WTC11 (cell line): ENCODE results near the gene CWH43. TPM values are rescaled to one million over a fixed set of nuclear protein-coding genes. Genes with fewer than 3 reads are reported as not detected.
"Not testable (repeated sequence)": the region's sequence is repeated elsewhere in the genome, so short reads cannot be mapped to it uniquely, and the experiment has no call there.

Experiments used
- ATAC-seq: fragments of 200-7000 bp; cut with Tn5 transposase; 2 replicates; pipeline ENCODE4 v1.10.0; 2021; ENCODE audit warnings: mild to moderate bottlenecking, moderate library complexity
- CTCF ChIA-PET: fragments of 300-600 bp; sonication (Branson Sonifier 250); formaldehyde crosslinking; loops from one replicate; lab custom pipeline; 2021; ENCODE audit warnings: antibody characterized with exemption; lab: Charles Lee
- POLR2A ChIA-PET: fragments of 350-600 bp; sonication (Branson Sonifier 250); formaldehyde crosslinking; loops from one replicate; lab custom pipeline; 2021; ENCODE audit warnings: antibody characterized with exemption; lab: Charles Lee
- DNase-seq: peaks from one replicate; pipeline ENCODE4 v3.0.0; 2021; ENCODE audit warnings: low spot score
- H3K27ac Mint-ChIP-seq: 2 replicates; pipeline ENCODE4 v1.8.0; 2021; ENCODE audit warnings: mixed read lengths
- H3K27me3 Mint-ChIP-seq: 2 replicates; pipeline ENCODE4 v1.8.0; 2021; ENCODE audit warnings: low read depth, mild to moderate bottlenecking, moderate library complexity, mixed read lengths
- H3K36me3 Mint-ChIP-seq: 2 replicates; pipeline ENCODE4 v1.8.0; 2021; ENCODE audit warnings: mixed read lengths
- H3K4me1 Mint-ChIP-seq: 2 replicates; pipeline ENCODE4 v1.8.0; 2022; ENCODE audit warnings: mixed read lengths
- H3K4me3 Mint-ChIP-seq: 2 replicates; pipeline ENCODE4 v1.8.0; 2021; ENCODE audit warnings: mild to moderate bottlenecking, moderate library complexity, mixed read lengths
- H3K9me3 Mint-ChIP-seq: 2 replicates; pipeline ENCODE4 v1.8.0; 2021; ENCODE audit warnings: mixed read lengths
- total RNA-seq: library from RNA; stranded (reverse); gene quantifications from 3 replicates; pipeline ENCODE4 v1.2.3, GENCODE V29; 2021

The CWH43 gene
- total RNA-seq, 1 experiment from 2014 or later = not detected

- H3K27ac Mint-ChIP-seq, ATAC-seq, CTCF ChIA-PET, DNase-seq, POLR2A ChIA-PET, H3K4me1 Mint-ChIP-seq, H3K4me3 Mint-ChIP-seq: not testable (repeated sequence)
- H3K27me3 Mint-ChIP-seq = peaks cover 71% of the 10 kb centered on the region
- peaks cover 76% of the 10 kb centered on the region for H3K36me3 Mint-ChIP-seq
- H3K9me3 Mint-ChIP-seq = peaks cover 70% of the 10 kb centered on the region
Observed at GRCh38 chr4:49096215-49096614, 110.1 kb downstream of the CWH43 start.

GRCh38 chr4:49096627-49097026, 110.6 kb downstream of the CWH43 start:
- ATAC-seq, POLR2A ChIA-PET, H3K27ac Mint-ChIP-seq, CTCF ChIA-PET, H3K4me3 Mint-ChIP-seq, DNase-seq, H3K4me1 Mint-ChIP-seq: not testable (repeated sequence)
- Mint-ChIP-seq H3K9me3 (peaks cover 70% of the 10 kb centered on the region), H3K36me3 (peaks cover 76% of the 10 kb centered on the region), H3K27me3 (peaks cover 71% of the 10 kb centered on the region)

- H3K27me3 Mint-ChIP-seq = peaks cover 66% of the 10 kb centered on the region
- DNase-seq, ATAC-seq, POLR2A ChIA-PET, H3K27ac Mint-ChIP-seq, H3K4me3 Mint-ChIP-seq, H3K4me1 Mint-ChIP-seq, CTCF ChIA-PET: not testable (repeated sequence)
- peaks cover 66% of the 10 kb centered on the region for H3K9me3 Mint-ChIP-seq
- peaks cover 72% of the 10 kb centered on the region for H3K36me3 Mint-ChIP-seq
Observed at GRCh38 chr4:49097071-49097470, 111.0 kb downstream of the CWH43 start.

- Mint-ChIP-seq H3K27me3 (peaks cover 66% of the 10 kb centered on the region), H3K36me3 (peaks cover 72% of the 10 kb centered on the region), H3K9me3 (peaks cover 65% of the 10 kb centered on the region)
- H3K4me3 Mint-ChIP-seq, H3K4me1 Mint-ChIP-seq, ATAC-seq, POLR2A ChIA-PET, CTCF ChIA-PET, DNase-seq, H3K27ac Mint-ChIP-seq: not testable (repeated sequence)
Observed at GRCh38 chr4:49097505-49097904, 111.4 kb downstream of the CWH43 start.

- POLR2A ChIA-PET, DNase-seq, CTCF ChIA-PET, H3K27ac Mint-ChIP-seq, H3K4me3 Mint-ChIP-seq, H3K4me1 Mint-ChIP-seq, ATAC-seq: not testable (repeated sequence)
- Mint-ChIP-seq H3K36me3 (peaks cover 73% of the 10 kb centered on the region), H3K27me3 (peaks cover 67% of the 10 kb centered on the region), H3K9me3 (peaks cover 67% of the 10 kb centered on the region)
Observed at GRCh38 chr4:49098034-49098759, 112.1 kb downstream of the CWH43 start.

GRCh38 chr4:49099831-49100444, 113.9 kb downstream of the CWH43 start:
- H3K27me3 Mint-ChIP-seq = peaks cover 81% of the 10 kb centered on the region
- CTCF ChIA-PET, H3K4me3 Mint-ChIP-seq, ATAC-seq, H3K4me1 Mint-ChIP-seq, POLR2A ChIA-PET, DNase-seq, H3K27ac Mint-ChIP-seq: not testable (repeated sequence)
- peaks cover 85% of the 10 kb centered on the region for H3K36me3 Mint-ChIP-seq
- peaks cover 80% of the 10 kb centered on the region for H3K9me3 Mint-ChIP-seq

- CTCF ChIA-PET = not testable (repeated sequence)
Observed at GRCh38 chr4:49102344-49102898, 116.3 kb downstream of the CWH43 start.

GRCh38 chr4:49103436-49104136, 117.5 kb downstream of the CWH43 start:
- peaks cover 91% of the 10 kb centered on the region for H3K36me3 Mint-ChIP-seq
- POLR2A ChIA-PET, H3K4me3 Mint-ChIP-seq, DNase-seq, H3K4me1 Mint-ChIP-seq, CTCF ChIA-PET, H3K27ac Mint-ChIP-seq, ATAC-seq: not testable (repeated sequence)
- peaks cover 86% of the 10 kb centered on the region for H3K27me3 Mint-ChIP-seq
- H3K9me3 Mint-ChIP-seq = peaks cover 85% of the 10 kb centered on the region

More at GRCh38 chr4:49102344-49102898, 116.3 kb downstream of the CWH43 start:
- H3K4me3 Mint-ChIP-seq, POLR2A ChIA-PET, H3K27ac Mint-ChIP-seq, ATAC-seq, H3K4me1 Mint-ChIP-seq, DNase-seq: not testable (repeated sequence)
- Mint-ChIP-seq H3K9me3 (peaks cover 85% of the 10 kb centered on the region), H3K36me3 (peaks cover 91% of the 10 kb centered on the region), H3K27me3 (peaks cover 86% of the 10 kb centered on the region)

- CTCF ChIA-PET, POLR2A ChIA-PET: not testable (repeated sequence)
Observed at GRCh38 chr4:49104231-49104930, 118.3 kb downstream of the CWH43 start.

GRCh38 chr4:49105248-49105904, 119.3 kb downstream of the CWH43 start:
- H3K27ac Mint-ChIP-seq = not testable (repeated sequence)
- H3K36me3 Mint-ChIP-seq = peaks cover 87% of the 10 kb centered on the region
- H3K27me3 Mint-ChIP-seq = peaks cover 80% of the 10 kb centered on the region

More at GRCh38 chr4:49104231-49104930, 118.3 kb downstream of the CWH43 start:
- Mint-ChIP-seq H3K9me3 (peaks cover 81% of the 10 kb centered on the region), H3K36me3 (peaks cover 87% of the 10 kb centered on the region), H3K27me3 (peaks cover 81% of the 10 kb centered on the region)
- H3K4me3 Mint-ChIP-seq, H3K4me1 Mint-ChIP-seq, DNase-seq, ATAC-seq, H3K27ac Mint-ChIP-seq: not testable (repeated sequence)

GRCh38 chr4:49107262-49107661, 121.2 kb downstream of the CWH43 start:
- peaks cover 93% of the 10 kb centered on the region for H3K9me3 Mint-ChIP-seq
- H3K4me1 Mint-ChIP-seq, CTCF ChIA-PET, POLR2A ChIA-PET, H3K27ac Mint-ChIP-seq, ATAC-seq, DNase-seq, H3K4me3 Mint-ChIP-seq: not testable (repeated sequence)
- peaks cover 86% of the 10 kb centered on the region for H3K27me3 Mint-ChIP-seq
- peaks cover 94% of the 10 kb centered on the region for H3K36me3 Mint-ChIP-seq

More at GRCh38 chr4:49105248-49105904, 119.3 kb downstream of the CWH43 start:
- POLR2A ChIA-PET, H3K4me1 Mint-ChIP-seq, ATAC-seq, H3K4me3 Mint-ChIP-seq, CTCF ChIA-PET, DNase-seq: not testable (repeated sequence)
- H3K9me3 Mint-ChIP-seq = peaks cover 81% of the 10 kb centered on the region
